Endodermal cell (in vitro differentiated cells): ENCODE data around the gene LSAMP. TPM values are rescaled to one million over a fixed set of nuclear protein-coding genes. Genes with fewer than 3 reads are reported as not detected.

Experiments
- DNase-seq: peaks from one replicate; pipeline ENCODE4 v3.0.0-alpha.2; 2017
- H3K27ac ChIP-seq: 2 replicates; pipeline ENCODE4 v1.5.1; 2013; ENCODE audit warnings: mild to moderate bottlenecking, low read depth, low read length, moderate library complexity
- H3K27me3 ChIP-seq: 2 replicates; pipeline ENCODE4 v1.6.1; 2013; ENCODE audit warnings: mild to moderate bottlenecking, low read length, moderate library complexity; ENCODE audit not compliant: insufficient read depth, control insufficient read depth, poor library complexity, severe bottlenecking
- H3K36me3 ChIP-seq: 2 replicates; pipeline ENCODE4 v1.7.0; 2013; ENCODE audit warnings: mild to moderate bottlenecking, low read length, moderate library complexity; ENCODE audit not compliant: control insufficient read depth, insufficient read depth
- H3K4me1 ChIP-seq: one replicate; pipeline ENCODE4 v1.7.0; 2013; ENCODE audit warnings: low read length; ENCODE audit not compliant: control insufficient read depth, insufficient read depth
- H3K4me3 ChIP-seq: 2 replicates; pipeline ENCODE4 v1.5.1; 2013; ENCODE audit warnings: mild to moderate bottlenecking, low read length, moderate library complexity
- H3K9ac ChIP-seq: 2 replicates; pipeline ENCODE4 v1.6.1; 2013; ENCODE audit warnings: mild to moderate bottlenecking, low read length, moderate library complexity; ENCODE audit not compliant: poor library complexity, severe bottlenecking; ENCODE audit errors: extremely low read depth
- H3K9me3 ChIP-seq: 2 replicates; pipeline ENCODE4 v1.6.1; 2013; ENCODE audit warnings: mild to moderate bottlenecking, low read length, moderate library complexity; ENCODE audit not compliant: control insufficient read depth
- H3K27ac Mint-ChIP-seq: 2 replicates; pipeline ENCODE4 v1.8.0; 2020; ENCODE audit warnings: mixed read lengths
- H3K27me3 Mint-ChIP-seq: 2 replicates; pipeline ENCODE4 v1.8.0; 2021; ENCODE audit warnings: mild to moderate bottlenecking, mixed read lengths; ENCODE audit not compliant: insufficient read depth
- H3K36me3 Mint-ChIP-seq: 2 replicates; pipeline ENCODE4 v1.8.0; 2020; ENCODE audit warnings: low read depth, mixed read lengths
- H3K4me1 Mint-ChIP-seq: 2 replicates; pipeline ENCODE4 v1.8.0; 2020; ENCODE audit warnings: mixed read lengths
- H3K4me3 Mint-ChIP-seq: 2 replicates; pipeline ENCODE4 v1.8.0; 2020; ENCODE audit warnings: mild to moderate bottlenecking, moderate library complexity, mixed read lengths
- H3K9me3 Mint-ChIP-seq: 2 replicates; pipeline ENCODE4 v1.8.0; 2020; ENCODE audit warnings: mild to moderate bottlenecking, mixed read lengths
- CTCF ChIP-seq: fragments of 200-600 bp; sonication (generic); conservative IDR thresholded peaks from 2 replicates; pipeline ENCODE4 v1.5.0; 2021; ENCODE audit warnings: antibody characterized with exemption, mild to moderate bottlenecking
- WGBS, 2 experiments: methylation state at CpG; one replicate each; pipeline versions ENCODE4 v1.1.5 to v1.1.7; 2013; ENCODE audit warnings: missing lambda C conversion rate in 2 of 2, mixed read lengths in 1 of 2; ENCODE audit not compliant: insufficient coverage in 1 of 2, insufficient read length in 1 of 2; 5-methylcytosine and 5-hydroxymethylcytosine counted together
- total RNA-seq, 2 donors: library from RNA; stranded (reverse); fragmentation: NEBNext Ultra II Directional in 1 of 2; extraction: Animal tissue kit (Norgen Biotek cat#: 25700) in 1 of 2; gene quantifications; 2 replicates in 1 of 2; 3 replicates in 1 of 2; pipeline ENCODE4 v1.2.1, GENCODE V29; 2021

Gene LSAMP
- total RNA-seq, 2 donors from 2014 or later, result 4.4 to 10.2 TPM

- H3K36me3 ChIP-seq, result no peaks in the 10 kb centered on the region
- 88 to 96% methylated on average over 3 to 8 of the region's 8 CpGs for WGBS, 2 experiments
- H3K27me3 Mint-ChIP-seq, result no peaks in the 10 kb centered on the region
- TF ChIP-seq CTCF, result no peak
- DNase-seq, result no peak
- no peaks in the 10 kb centered on the region for H3K36me3 Mint-ChIP-seq
- H3K9ac ChIP-seq, result no peak overlapping the region
- H3K27ac ChIP-seq, result no peak overlapping the region
- H3K4me1 ChIP-seq, result peaks cover 2% of the 10 kb centered on the region
- no peak overlapping the region for H3K27ac Mint-ChIP-seq
- H3K27me3 ChIP-seq, result no peaks in the 10 kb centered on the region
- no peak overlapping the region for H3K4me3 ChIP-seq
- H3K4me1 Mint-ChIP-seq, result peaks cover 7% of the 10 kb centered on the region
- H3K9me3 Mint-ChIP-seq, result no peaks in the 10 kb centered on the region
- H3K9me3 ChIP-seq, result no peaks in the 10 kb centered on the region
- no peak overlapping the region for H3K4me3 Mint-ChIP-seq
Measured at GRCh38 chr3:115838786-115839185, 606.5 kb downstream of the LSAMP start.

DNA sequence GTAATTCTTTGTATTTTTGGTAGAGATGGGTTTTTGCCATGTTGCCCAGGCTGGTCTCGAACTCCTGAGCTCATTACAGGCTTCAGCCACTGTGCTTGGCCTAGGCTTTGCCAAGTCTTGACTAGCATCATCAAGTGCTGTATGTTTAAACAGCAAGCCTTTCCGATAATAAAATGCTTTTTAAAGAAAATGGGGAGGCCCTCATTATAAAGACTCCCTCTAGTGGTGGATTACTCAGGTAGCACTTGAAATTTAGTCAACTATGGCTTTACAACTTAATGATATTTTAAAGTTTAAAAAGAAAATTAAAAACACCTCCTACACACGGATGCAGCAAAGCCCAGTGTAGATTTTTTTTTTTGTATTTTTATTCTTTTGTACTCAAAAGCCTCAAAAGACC, 608.3 kb downstream of the LSAMP start:
- Mint-ChIP-seq H3K27me3 (no peaks in the 10 kb centered on the region), H3K4me1 (peaks cover 8% of the 10 kb centered on the region), H3K27ac (no peak overlapping the region), H3K36me3 (no peaks in the 10 kb centered on the region), H3K9me3 (no peaks in the 10 kb centered on the region), H3K4me3 (no peak overlapping the region)
- no peak for DNase-seq
- Histone ChIP-seq H3K27ac (no peak overlapping the region), H3K4me3 (no peak overlapping the region), H3K27me3 (no peaks in the 10 kb centered on the region), H3K9ac (no peak overlapping the region), H3K36me3 (no peaks in the 10 kb centered on the region), H3K9me3 (no peaks in the 10 kb centered on the region), H3K4me1 (peaks cover 2% of the 10 kb centered on the region)
- peak; percentile 84 for TF ChIP-seq CTCF
- 88% methylated on average over 2 of the region's 3 CpGs for WGBS, 2 experiments

- Histone ChIP-seq H3K36me3 (no peaks in the 10 kb centered on the region), H3K27me3 (no peaks in the 10 kb centered on the region), H3K9ac (no peak overlapping the region), H3K9me3 (no peaks in the 10 kb centered on the region), H3K4me3 (no peak overlapping the region), H3K27ac (no peak overlapping the region), H3K4me1 (no peaks in the 10 kb centered on the region)
- Mint-ChIP-seq H3K27me3 (no peaks in the 10 kb centered on the region), H3K9me3 (no peaks in the 10 kb centered on the region), H3K4me3 (no peak overlapping the region), H3K27ac (no peak overlapping the region), H3K36me3 (no peaks in the 10 kb centered on the region), H3K4me1 (peaks cover 13% of the 10 kb centered on the region)
- TF ChIP-seq CTCF, result no peak
- no peak for DNase-seq
- 92 to 95% methylated on average over 3 to 4 of the region's 4 CpGs for WGBS, 2 experiments
Measured at GRCh38 chr3:115835946-115836345, 609.3 kb downstream of the LSAMP start.
